ENCODE data around the gene TCF7L2. TPM values are rescaled to one million over a fixed set of nuclear protein-coding genes. Genes with fewer than 3 reads are reported as not detected.
A peak's percentile ranks its signal among the peaks of the same experiment; 100 is the strongest.

Gene TCF7L2
- total RNA-seq, 4 donors from 2014 or later, result 4.0 to 13.2 (median 6.4) TPM

DNA sequence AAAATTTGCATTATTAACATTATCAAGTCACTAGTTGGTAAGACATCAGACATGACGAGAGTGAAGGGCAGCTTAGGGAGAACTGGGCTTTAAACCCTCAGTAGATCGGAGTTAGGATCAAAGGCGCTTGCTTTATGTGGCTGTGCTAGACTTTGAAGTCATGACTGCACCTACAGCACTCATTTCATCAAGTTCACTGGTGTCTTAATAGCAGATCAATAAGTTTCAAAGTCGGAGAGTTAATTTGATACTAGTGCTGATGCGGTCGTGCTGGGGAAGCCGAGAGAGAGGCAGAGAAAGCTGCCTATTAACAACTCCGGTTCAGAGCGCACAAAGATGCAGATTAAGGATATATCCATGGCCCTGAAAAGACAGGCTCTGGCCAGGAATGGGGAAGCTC is 172.9 kb downstream of the TCF7L2 start:
- peaks cover 0 to 17% (median 5%) of the 10 kb centered on the region in 3 donors for H3K4me1 ChIP-seq
- no peak overlapping the region for H3K27ac ChIP-seq
- TF ChIP-seq POLR2A (IDR thresholded peaks at IDR 0.05), result no peak
- TF ChIP-seq, protein P1, sequence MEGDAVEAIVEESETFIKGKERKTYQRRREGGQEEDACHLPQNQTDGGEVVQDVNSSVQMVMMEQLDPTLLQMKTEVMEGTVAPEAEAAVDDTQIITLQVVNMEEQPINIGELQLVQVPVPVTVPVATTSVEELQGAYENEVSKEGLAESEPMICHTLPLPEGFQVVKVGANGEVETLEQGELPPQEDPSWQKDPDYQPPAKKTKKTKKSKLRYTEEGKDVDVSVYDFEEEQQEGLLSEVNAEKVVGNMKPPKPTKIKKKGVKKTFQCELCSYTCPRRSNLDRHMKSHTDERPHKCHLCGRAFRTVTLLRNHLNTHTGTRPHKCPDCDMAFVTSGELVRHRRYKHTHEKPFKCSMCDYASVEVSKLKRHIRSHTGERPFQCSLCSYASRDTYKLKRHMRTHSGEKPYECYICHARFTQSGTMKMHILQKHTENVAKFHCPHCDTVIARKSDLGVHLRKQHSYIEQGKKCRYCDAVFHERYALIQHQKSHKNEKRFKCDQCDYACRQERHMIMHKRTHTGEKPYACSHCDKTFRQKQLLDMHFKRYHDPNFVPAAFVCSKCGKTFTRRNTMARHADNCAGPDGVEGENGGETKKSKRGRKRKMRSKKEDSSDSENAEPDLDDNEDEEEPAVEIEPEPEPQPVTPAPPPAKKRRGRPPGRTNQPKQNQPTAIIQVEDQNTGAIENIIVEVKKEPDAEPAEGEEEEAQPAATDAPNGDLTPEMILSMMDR (IDR thresholded peaks at IDR 0.05), result no peak
- peaks cover 0 to 4% (median 0%) of the 10 kb centered on the region in 4 donors for H3K27me3 ChIP-seq
- H3K9me3 ChIP-seq, result no peaks in the 10 kb centered on the region
- intact Hi-C loops (cut with DNase I), result loop anchor here (10.0 kb wide), 3 partner anchors 178 to 558 kb away; no protein-coding TSS in a partner anchor
- H3K36me3 ChIP-seq, result no peaks in the 10 kb centered on the region
- 88% methylated on average over 9 of the region's 9 CpGs for whole genome bisulfite sequencing, 2 donors
- H3K4me3 ChIP-seq, result no peak overlapping the region
- DNase-seq, result no peak

GRCh38 chr10:113124724-113125123 is 174.7 kb downstream of the TCF7L2 start:
- intact Hi-C loops (cut with DNase I), result loop anchor here (10.0 kb wide), 3 partner anchors 180 to 560 kb away; no protein-coding TSS in a partner anchor
- Histone ChIP-seq H3K4me1 (peaks cover 0 to 17% (median 5%) of the 10 kb centered on the region in 3 donors), H3K36me3 (no peaks in the 10 kb centered on the region), H3K9me3 (no peaks in the 10 kb centered on the region), H3K4me3 (no peak overlapping the region), H3K27me3 (peaks cover 0 to 4% (median 0%) of the 10 kb centered on the region in 4 donors), H3K27ac (no peak overlapping the region)
- 93 to 94% methylated on average over 11 of the region's 11 CpGs for WGBS, 2 donors
- no peak for DNase-seq
- no peak for TF ChIP-seq POLR2A (IDR thresholded peaks at IDR 0.05)
- TF ChIP-seq, protein P1 (IDR thresholded peaks at IDR 0.05), result no peak

GRCh38 chr10:113125612-113126011 is 175.6 kb downstream of the TCF7L2 start:
- TF ChIP-seq, protein P1 (IDR thresholded peaks at IDR 0.05), result no peak
- no peak for TF ChIP-seq POLR2A (IDR thresholded peaks at IDR 0.05)
- Histone ChIP-seq H3K4me3 (no peak overlapping the region), H3K4me1 (peaks cover 0 to 17% (median 5%) of the 10 kb centered on the region in 3 donors), H3K27ac (no peak overlapping the region), H3K9me3 (no peaks in the 10 kb centered on the region), H3K36me3 (no peaks in the 10 kb centered on the region), H3K27me3 (peaks cover 0 to 4% (median 0%) of the 10 kb centered on the region in 4 donors)
- 91 to 93% methylated on average over 6 of the region's 6 CpGs for WGBS, 2 donors
- intact Hi-C loops (cut with DNase I), result loop anchor here (10.0 kb wide), 3 partner anchors 181 to 561 kb away; no protein-coding TSS in a partner anchor
- DNase-seq, result no peak

GRCh38 chr10:113126229-113127201 is 176.5 kb downstream of the TCF7L2 start:
- DNase-seq, result no peak
- Histone ChIP-seq H3K9me3 (no peaks in the 10 kb centered on the region), H3K4me1 (peaks cover 0 to 20% (median 5%) of the 10 kb centered on the region in 3 donors), H3K4me3 (peak overlapping the region; percentile 11 to 63 (median 28)), H3K27ac (no peak overlapping the region), H3K27me3 (peaks cover 0 to 4% (median 0%) of the 10 kb centered on the region in 4 donors), H3K36me3 (no peaks in the 10 kb centered on the region)
- intact Hi-C loops (cut with DNase I), result loop anchor here (10.0 kb wide), 3 partner anchors 182 to 562 kb away; no protein-coding TSS in a partner anchor
- 16 to 23% methylated on average over 13 to 20 of the region's 53 CpGs for WGBS, 2 donors
- no peak for TF ChIP-seq POLR2A (IDR thresholded peaks at IDR 0.05)
- TF ChIP-seq, protein P1 (IDR thresholded peaks at IDR 0.05), result peak; percentile 47 to 93 (median 86)
